CD4-positive, alpha-beta memory T cell (primary cell): ENCODE data around the gene ANKFY1. TPM values are rescaled to one million over a fixed set of nuclear protein-coding genes. Genes with fewer than 3 reads are reported as not detected.
"Not testable (repeated sequence)": the region's sequence is repeated elsewhere in the genome, so short reads cannot be mapped to it uniquely, and the experiment has no call there.

Experiments used
- CTCF ChIA-PET: fragments of 350-600 bp; sonication (Branson Sonifier 250); formaldehyde crosslinking; loops from one replicate; lab custom pipeline; 2021; ENCODE audit warnings: inconsistent platforms; ENCODE audit not compliant: partially characterized antibody; lab: Charles Lee
- POLR2A ChIA-PET: fragments of 350-600 bp; sonication (Branson Sonifier 250); formaldehyde crosslinking; loops from one replicate; lab custom pipeline; 2021; ENCODE audit not compliant: partially characterized antibody; lab: Charles Lee
- DNase-seq, 5 donors: peaks; one replicate each; pipeline versions ENCODE4 v3.0.0 to v3.0.0-alpha.2; 2020 to 2022; ENCODE audit warnings: mixed read lengths in 1 of 5
- H3K27ac ChIP-seq: one replicate; pipeline ENCODE4 v1.7.0; 2013; ENCODE audit warnings: low read depth, low read length
- H3K27me3 ChIP-seq: 2 replicates; pipeline ENCODE4 v1.7.0; 2013; ENCODE audit warnings: mild to moderate bottlenecking, low read length, moderate library complexity; ENCODE audit not compliant: insufficient read depth
- H3K36me3 ChIP-seq: 2 replicates; pipeline ENCODE4 v1.7.0; 2013; ENCODE audit warnings: mild to moderate bottlenecking, low read length, moderate library complexity; ENCODE audit not compliant: insufficient read depth
- H3K4me1 ChIP-seq: 2 replicates; pipeline ENCODE4 v1.7.0; 2013; ENCODE audit warnings: mild to moderate bottlenecking, low read length, moderate library complexity; ENCODE audit not compliant: insufficient read depth
- H3K4me3 ChIP-seq, 2 donors: one replicate each; pipeline ENCODE4 v1.7.0; 2013; ENCODE audit warnings: low read length in 2 of 2, mild to moderate bottlenecking in 1 of 2
- H3K9me3 ChIP-seq, 2 donors: one replicate each; pipeline ENCODE4 v1.7.0; 2013; ENCODE audit warnings: low read length in 2 of 2, control low read depth in 1 of 2; ENCODE audit not compliant: control insufficient read depth in 1 of 2
- H3K27ac Mint-ChIP-seq, 7 donors: one replicate each; pipeline ENCODE4 v1.8.0; 2020 to 2021; ENCODE audit warnings: mixed read lengths in 7 of 7, mild to moderate bottlenecking in 6 of 7, inconsistent platforms in 3 of 7, moderate library complexity in 3 of 7
- H3K27me3 Mint-ChIP-seq, 2 donors: one replicate each; pipeline ENCODE4 v1.8.0; 2020 to 2021; ENCODE audit warnings: mixed read lengths in 2 of 2
- H3K36me3 Mint-ChIP-seq, 2 donors: one replicate each; pipeline ENCODE4 v1.8.0; 2020 to 2021; ENCODE audit warnings: mixed read lengths in 2 of 2, inconsistent platforms in 1 of 2, mild to moderate bottlenecking in 1 of 2
- H3K4me1 Mint-ChIP-seq, 4 donors: one replicate each; pipeline ENCODE4 v1.8.0; 2020 to 2021; ENCODE audit warnings: mixed read lengths in 4 of 4, mild to moderate bottlenecking in 1 of 4
- H3K4me3 Mint-ChIP-seq, 8 donors: one replicate each; pipeline ENCODE4 v1.8.0; 2020 to 2021; ENCODE audit warnings: mixed read lengths in 8 of 8, mild to moderate bottlenecking in 7 of 8, moderate library complexity in 6 of 8, inconsistent platforms in 3 of 8
- H3K9me3 Mint-ChIP-seq, 8 donors: one replicate each; pipeline ENCODE4 v1.8.0; 2020 to 2021; ENCODE audit warnings: mixed read lengths in 8 of 8, mild to moderate bottlenecking in 5 of 8, inconsistent platforms in 3 of 8, moderate library complexity in 1 of 8
- intact Hi-C: fragments of 100-400 bp; cut with micrococcal nuclease; formaldehyde crosslinking; loops from one replicate; pipeline ENCODE4 v1.15.1; 2023
- polyA plus RNA-seq, 2 donors: library from polyadenylated mRNA; unstranded; fragments of 300-500 nt; fragmentation: Illumina TruSeq; gene quantifications; one replicate each; pipeline ENCODE4 v1.2.3, GENCODE V29; 2021
- total RNA-seq, 2 experiments: library from RNA; stranded (reverse); gene quantifications; one replicate each; pipeline ENCODE4 v1.2.3, GENCODE V29; 2021

Gene ANKFY1
- total and polyA plus RNA-seq, 4 experiments from 2014 or later = 7.9 to 74.7 (median 47.9) TPM

DNA sequence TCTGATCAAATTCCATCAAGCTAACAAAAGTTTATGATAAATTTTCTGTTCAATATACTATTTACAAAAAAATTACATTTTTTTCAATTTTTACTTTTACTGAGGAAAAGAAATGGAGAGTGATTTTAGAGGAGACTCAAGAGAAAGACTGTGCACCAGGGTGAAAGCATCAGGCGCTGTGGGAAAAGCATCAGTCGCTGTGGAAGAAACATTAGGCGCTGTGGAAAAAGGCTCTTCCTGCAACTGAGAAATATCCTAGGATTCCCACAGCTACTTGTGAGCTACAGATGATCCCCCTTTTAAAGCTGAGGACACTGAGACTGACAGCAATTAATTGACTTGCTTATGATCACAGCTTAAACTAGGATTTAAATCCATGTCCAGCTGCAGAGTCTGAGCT, 4.9 kb downstream of the ANKFY1 start:
- H3K27ac ChIP-seq = no peak overlapping the region
- peaks cover 29% of the 10 kb centered on the region for H3K4me1 ChIP-seq
- ChIA-PET CTCF (interaction anchor here (0.8 to 5.2 kb wide), 8 partner anchors 8 to 157 kb away, joined by 3 to 36 read pairs (median 4); no protein-coding TSS in a partner anchor), POLR2A (no interaction called here)
- intact Hi-C loops = no loop called here
- no peak overlapping the region for H3K4me3 ChIP-seq
- Mint-ChIP-seq H3K27ac (no peak overlapping the region), H3K4me1 (peaks cover 39 to 70% (median 54%) of the 10 kb centered on the region in 4 donors), H3K27me3 (no peaks in the 10 kb centered on the region), H3K36me3 (peaks cover 17 to 24% of the 10 kb centered on the region in 2 donors), H3K9me3 (no peaks in the 10 kb centered on the region), H3K4me3 (no peak overlapping the region)
- no peaks in the 10 kb centered on the region for H3K9me3 ChIP-seq
- no peak for DNase-seq
- H3K36me3 ChIP-seq = no peaks in the 10 kb centered on the region
- H3K27me3 ChIP-seq = no peaks in the 10 kb centered on the region

DNA sequence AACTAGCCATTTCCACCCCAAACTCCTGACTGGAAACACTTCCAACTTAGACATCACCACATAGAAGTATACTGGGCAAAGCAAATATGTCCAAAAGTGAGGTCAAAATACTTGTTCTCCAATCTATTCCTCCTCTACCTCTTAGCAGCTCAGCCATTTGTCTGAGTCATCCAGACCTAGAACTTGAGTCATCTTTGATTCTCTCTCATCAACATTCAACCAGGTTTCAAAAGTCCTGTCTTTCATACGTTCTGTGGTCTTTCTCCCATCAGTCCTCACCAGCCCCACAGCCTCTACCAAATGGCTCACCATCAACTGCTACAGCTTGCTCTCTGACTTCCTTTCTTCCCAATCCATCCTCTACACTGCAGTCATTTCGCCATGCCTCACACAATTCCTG, 6.8 kb downstream of the ANKFY1 start:
- CTCF ChIA-PET = interaction anchor here (1.4 kb wide), 1 partner anchor 16 kb away, joined by 4 read pairs; no protein-coding TSS in a partner anchor
- Mint-ChIP-seq H3K4me1 (peaks cover 38 to 71% (median 57%) of the 10 kb centered on the region in 4 donors), H3K27me3 (no peaks in the 10 kb centered on the region), H3K4me3 (no peak overlapping the region), H3K36me3 (peaks cover 22% of the 10 kb centered on the region in 2 donors), H3K9me3 (no peaks in the 10 kb centered on the region), H3K27ac (peak overlapping the region in 4 of 7 donors; percentile 31 to 84 (median 42))
- H3K27ac ChIP-seq = no peak overlapping the region
- intact Hi-C loops = no loop called here
- H3K4me3 ChIP-seq = no peak overlapping the region
- DNase-seq = no peak
- no peaks in the 10 kb centered on the region for H3K27me3 ChIP-seq
- H3K36me3 ChIP-seq = no peaks in the 10 kb centered on the region
- H3K9me3 ChIP-seq = no peaks in the 10 kb centered on the region
- POLR2A ChIA-PET = no interaction called here
- H3K4me1 ChIP-seq = peaks cover 19% of the 10 kb centered on the region

DNA sequence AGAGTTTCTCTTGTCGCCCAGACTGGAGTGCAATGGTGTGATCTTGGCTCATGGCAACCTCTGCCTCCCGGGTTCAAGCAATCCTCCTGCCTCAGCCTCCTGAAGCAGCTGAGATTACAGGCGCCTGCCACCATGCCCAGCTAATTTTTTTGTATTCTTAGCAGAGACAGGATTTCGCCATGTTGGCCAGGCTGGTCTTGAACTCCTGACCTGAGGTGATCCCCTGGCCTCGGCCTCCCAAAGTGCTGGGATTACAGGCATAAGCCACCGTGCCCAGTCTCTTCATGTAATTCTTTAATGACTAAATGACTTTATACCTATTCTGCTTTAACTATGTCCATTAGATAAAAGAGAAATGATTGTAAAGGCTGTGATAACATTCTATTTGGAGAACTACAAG, 8.5 kb downstream of the ANKFY1 start:
- H3K27me3 Mint-ChIP-seq, POLR2A ChIA-PET: not testable (repeated sequence)
- CTCF ChIA-PET = interaction anchor here (1.5 kb wide), 1 partner anchor 40 kb away, joined by 4 read pairs; no protein-coding TSS in a partner anchor

DNA sequence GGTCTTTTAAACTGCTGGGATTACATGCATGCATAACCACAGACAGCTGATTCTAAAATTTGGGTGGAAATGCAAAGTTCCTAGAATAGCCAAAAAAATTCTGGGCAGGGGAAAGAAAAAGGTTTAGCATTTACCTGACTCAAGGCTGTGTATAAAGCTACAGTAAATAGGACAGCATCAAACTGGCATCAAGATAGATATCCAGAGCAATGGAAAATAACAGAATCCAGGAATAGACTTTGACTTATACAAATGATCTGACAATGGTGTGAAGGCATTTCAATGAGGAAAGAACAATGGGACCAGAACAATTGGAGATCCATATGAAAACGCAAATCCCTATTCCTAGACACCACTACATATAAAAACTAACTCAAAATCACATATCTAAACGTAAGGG, 12.9 kb downstream of the ANKFY1 start:
- ChIA-PET CTCF (interaction anchor here (1.0 to 6.4 kb wide), 7 partner anchors 10 to 168 kb away, joined by 3 to 36 read pairs (median 12); no protein-coding TSS in a partner anchor), POLR2A (interaction anchor here (1.4 kb wide), 1 partner anchor 13 kb away, joined by 5 read pairs; the partner anchor contains the start of gene ANKFY1)
- Mint-ChIP-seq H3K27me3 (no peaks in the 10 kb centered on the region), H3K4me1 (peaks cover 33 to 79% (median 57%) of the 10 kb centered on the region in 4 donors), H3K4me3 (peak overlapping the region in 1 of 8 donors; percentile 21), H3K36me3 (peaks cover 12 to 19% of the 10 kb centered on the region in 2 donors), H3K27ac (peak overlapping the region in 1 of 7 donors; percentile 37), H3K9me3 (no peaks in the 10 kb centered on the region)
- no peak overlapping the region for H3K27ac ChIP-seq
- no peak overlapping the region for H3K4me3 ChIP-seq
- no peaks in the 10 kb centered on the region for H3K9me3 ChIP-seq
- H3K4me1 ChIP-seq = peaks cover 50% of the 10 kb centered on the region
- DNase-seq = no peak
- no peaks in the 10 kb centered on the region for H3K27me3 ChIP-seq
- H3K36me3 ChIP-seq = peaks cover 10% of the 10 kb centered on the region
- intact Hi-C loops = no loop called here

More for the DNA sequence above, 8.5 kb downstream of the ANKFY1 start:
- H3K4me3 ChIP-seq, intact Hi-C loops, H3K9me3 ChIP-seq, H3K4me3 Mint-ChIP-seq, H3K27ac Mint-ChIP-seq, H3K36me3 ChIP-seq, H3K27me3 ChIP-seq, H3K9me3 Mint-ChIP-seq, H3K27ac ChIP-seq, DNase-seq: not testable (repeated sequence)
- Mint-ChIP-seq H3K4me1 (peaks cover 34 to 66% (median 53%) of the 10 kb centered on the region in 4 donors), H3K36me3 (peaks cover 18 to 22% of the 10 kb centered on the region in 2 donors)
- peaks cover 16% of the 10 kb centered on the region for H3K4me1 ChIP-seq

DNA sequence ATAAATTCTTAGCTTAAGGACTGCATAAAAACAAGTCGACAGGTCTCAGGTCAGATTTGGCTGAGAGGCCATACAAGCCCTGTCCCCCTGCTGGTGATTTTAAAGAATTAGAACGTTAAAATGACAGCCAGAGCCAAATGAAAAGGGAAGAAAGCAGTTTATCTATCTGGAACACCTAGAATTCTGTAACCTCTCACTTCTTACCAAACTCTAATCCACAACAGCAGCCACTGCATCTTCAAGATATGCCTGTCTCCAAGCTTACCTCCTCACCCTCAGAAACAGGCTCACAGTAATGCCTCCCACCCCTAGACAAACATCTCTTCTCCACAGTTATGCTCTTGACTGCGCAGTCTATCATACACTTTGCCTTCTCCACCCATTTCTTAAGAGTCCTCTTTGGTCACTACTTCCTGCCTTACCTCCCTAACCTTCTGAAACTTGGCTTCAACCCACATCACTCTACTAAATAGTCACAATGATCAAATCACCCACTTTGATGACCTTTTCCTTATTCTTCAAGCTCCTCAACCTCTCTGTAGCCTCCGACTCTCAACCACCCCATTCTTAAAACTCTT, 14.2 kb downstream of the ANKFY1 start:
- Histone ChIP-seq H3K4me3 (no peak overlapping the region), H3K9me3 (no peaks in the 10 kb centered on the region), H3K27ac (no peak overlapping the region), H3K27me3 (no peaks in the 10 kb centered on the region), H3K36me3 (peaks cover 10% of the 10 kb centered on the region), H3K4me1 (peaks cover 50% of the 10 kb centered on the region)
- CTCF ChIA-PET = interaction anchor here (0.7 to 6.4 kb wide), 8 partner anchors 9 to 171 kb away, joined by 3 to 36 read pairs (median 8); no protein-coding TSS in a partner anchor
- POLR2A ChIA-PET = no interaction called here
- DNase-seq = peak in 2 of 5 donors; percentile 19 to 20
- Mint-ChIP-seq H3K9me3 (no peaks in the 10 kb centered on the region), H3K4me1 (peaks cover 34 to 73% (median 56%) of the 10 kb centered on the region in 4 donors), H3K4me3 (peak overlapping the region in 1 of 8 donors; percentile 2), H3K27me3 (no peaks in the 10 kb centered on the region), H3K36me3 (peaks cover 12 to 19% of the 10 kb centered on the region in 2 donors), H3K27ac (peak overlapping the region in 6 of 7 donors; percentile 1 to 82 (median 28))
- intact Hi-C loops = no loop called here

DNA sequence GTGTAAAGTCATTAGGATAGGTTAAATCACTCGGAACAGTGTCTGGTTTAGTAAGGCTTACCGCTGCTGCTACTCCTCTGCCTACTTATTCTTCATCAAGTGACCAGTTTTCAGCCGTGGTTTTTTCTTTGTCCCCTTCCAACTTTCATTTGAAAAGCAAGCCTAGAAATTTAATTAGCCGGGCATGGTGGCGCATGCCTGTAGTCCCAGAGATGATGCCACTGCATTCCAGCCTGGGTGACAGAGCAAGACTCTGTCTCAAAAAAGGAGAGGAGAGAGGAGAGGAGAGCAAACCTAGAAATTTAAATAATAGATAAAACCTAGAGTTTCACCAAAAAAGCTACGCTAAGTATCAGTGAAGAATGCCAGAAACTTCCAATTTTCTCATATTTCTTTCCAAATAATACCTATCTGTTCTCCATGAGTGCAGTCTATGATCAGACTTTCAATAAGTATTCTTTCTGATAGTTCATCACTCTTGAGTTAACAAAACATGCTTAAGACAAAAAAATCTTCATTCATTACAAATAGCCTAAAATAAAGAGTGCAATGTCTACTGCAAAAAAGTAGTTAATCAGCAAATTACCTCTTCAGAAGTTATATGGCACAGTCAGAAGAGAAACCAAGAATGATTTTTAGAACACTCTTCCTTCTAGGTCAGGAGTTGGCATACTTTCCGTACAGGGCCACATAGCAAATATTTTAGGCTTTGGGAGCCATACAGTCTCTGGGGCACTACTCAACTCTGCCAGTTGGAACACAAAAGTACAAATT, 15.1 kb downstream of the ANKFY1 start:
- peaks cover 50% of the 10 kb centered on the region for H3K4me1 ChIP-seq
- Mint-ChIP-seq H3K27ac (peak overlapping the region in 3 of 7 donors; percentile 37 to 65 (median 37)), H3K4me3 (no peak overlapping the region), H3K9me3 (no peaks in the 10 kb centered on the region), H3K4me1 (peaks cover 34 to 72% (median 55%) of the 10 kb centered on the region in 4 donors), H3K27me3 (no peaks in the 10 kb centered on the region), H3K36me3 (peaks cover 12 to 22% of the 10 kb centered on the region in 2 donors)
- intact Hi-C loops = no loop called here
- no peaks in the 10 kb centered on the region for H3K9me3 ChIP-seq
- ChIA-PET CTCF (interaction anchor here (0.7 to 6.4 kb wide), 7 partner anchors 8 to 172 kb away, joined by 3 to 36 read pairs (median 5); no protein-coding TSS in a partner anchor), POLR2A (no interaction called here)
- no peak overlapping the region for H3K4me3 ChIP-seq
- no peaks in the 10 kb centered on the region for H3K27me3 ChIP-seq
- no peak overlapping the region for H3K27ac ChIP-seq
- DNase-seq = no peak
- peaks cover 10% of the 10 kb centered on the region for H3K36me3 ChIP-seq

DNA sequence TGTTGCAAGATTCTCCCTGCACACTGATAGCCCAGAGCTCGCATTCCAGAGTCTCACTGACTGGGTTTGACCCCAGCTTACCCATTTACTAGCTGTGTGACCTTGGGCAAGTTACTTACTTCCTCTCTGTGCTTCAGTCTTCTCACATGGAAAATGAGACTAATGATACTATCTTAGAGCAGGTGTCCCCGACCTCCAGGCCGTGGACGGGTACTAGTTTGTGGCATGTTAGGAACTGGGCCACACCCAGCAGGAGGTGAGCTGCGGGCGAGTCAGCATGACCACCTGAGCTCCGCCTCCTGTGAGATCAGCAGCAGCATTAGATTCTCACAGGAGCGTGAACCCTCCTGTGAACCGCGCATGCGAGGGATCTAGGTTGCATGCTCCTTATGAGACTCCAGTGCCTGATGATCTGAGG, 15.8 kb downstream of the ANKFY1 start:
- H3K4me3 Mint-ChIP-seq = no peak overlapping the region
- Histone ChIP-seq H3K27ac (no peak overlapping the region), H3K4me3 (no peak overlapping the region), H3K9me3 (no peaks in the 10 kb centered on the region), H3K4me1 (peaks cover 50% of the 10 kb centered on the region), H3K36me3 (peaks cover 10% of the 10 kb centered on the region), H3K27me3 (no peaks in the 10 kb centered on the region)
- intact Hi-C loops = no loop called here
- H3K36me3 Mint-ChIP-seq = peaks cover 9 to 22% of the 10 kb centered on the region in 2 donors
- no peak for DNase-seq
- POLR2A ChIA-PET = no interaction called here
- no peaks in the 10 kb centered on the region for H3K27me3 Mint-ChIP-seq
- CTCF ChIA-PET = interaction anchor here (1.2 to 6.4 kb wide), 6 partner anchors 9 to 32 kb away, joined by 3 to 34 read pairs (median 4); no protein-coding TSS in a partner anchor
- no peaks in the 10 kb centered on the region for H3K9me3 Mint-ChIP-seq
- H3K4me1 Mint-ChIP-seq = peaks cover 30 to 67% (median 49%) of the 10 kb centered on the region in 4 donors
- peak overlapping the region in 3 of 7 donors; percentile 37 to 65 (median 37) for H3K27ac Mint-ChIP-seq
